H1 (cell line): ENCODE results near the gene PTPRF. TPM values are rescaled to one million over a fixed set of nuclear protein-coding genes. Genes with fewer than 3 reads are reported as not detected.

ENCODE experiments used
- CTCF ChIA-PET: fragments of 300-600 bp; sonication (Branson Sonifier 250); formaldehyde crosslinking; loops from one replicate; lab custom pipeline; 2021; ENCODE audit not compliant: partially characterized antibody; lab: Charles Lee
- POLR2A ChIA-PET: fragments of 300-600 bp; sonication (Branson Sonifier 250); formaldehyde crosslinking; loops from one replicate; lab custom pipeline; 2021; ENCODE audit warnings: inconsistent platforms; ENCODE audit not compliant: partially characterized antibody; lab: Charles Lee
- DNase-seq, 2 experiments: peaks; one replicate each; pipeline versions ENCODE4 v3.0.0 to v3.0.0-alpha.2; 2010 to 2022; ENCODE audit warnings: low spot score in 2 of 2, low read depth in 1 of 2, mixed read lengths in 1 of 2
- FAIRE-seq: peaks from 2 replicates; lab custom pipeline; 2011; peaks lifted over from hg19 to GRCh38; lab: Jason Lieb, UNC
- H2AFZ ChIP-seq: 2 replicates; pipeline ENCODE4 v1.8.1; 2012; ENCODE audit warnings: low read length, inconsistent platforms
- H2AK5ac ChIP-seq: 2 replicates; pipeline ENCODE4 v1.6.1; 2013; ENCODE audit warnings: low read depth, low read length
- H2BK120ac ChIP-seq: replicated peaks from 2 replicates; pipeline ENCODE3; 2013; ENCODE audit warnings: low read depth, low read length, inconsistent platforms
- H2BK12ac ChIP-seq: 2 replicates; pipeline ENCODE4 v1.6.1; 2013; ENCODE audit warnings: low read depth, low read length
- H2BK15ac ChIP-seq: 2 replicates; pipeline ENCODE4 v1.6.1; 2013; ENCODE audit warnings: low read length
- H2BK20ac ChIP-seq: 2 replicates; pipeline ENCODE4 v1.6.1; 2013; ENCODE audit warnings: low read length
- H2BK5ac ChIP-seq: 2 replicates; pipeline ENCODE4 v1.6.1; 2013; ENCODE audit warnings: low read depth, low read length
- H3K14ac ChIP-seq: 2 replicates; pipeline ENCODE4 v1.6.1; 2013; ENCODE audit warnings: inconsistent platforms; ENCODE audit not compliant: insufficient read length
- H3K18ac ChIP-seq: 2 replicates; pipeline ENCODE4 v1.6.1; 2013; ENCODE audit warnings: low read length; ENCODE audit errors: extremely low read depth
- H3K23ac ChIP-seq: 2 replicates; pipeline ENCODE4 v1.6.1; 2013; ENCODE audit warnings: inconsistent platforms; ENCODE audit not compliant: insufficient read length
- H3K23me2 ChIP-seq: 2 replicates; pipeline ENCODE4 v1.6.1; 2013; ENCODE audit warnings: low read depth, low read length
- H3K27ac ChIP-seq: 2 replicates; pipeline ENCODE4 v1.6.1; 2011; ENCODE audit warnings: low read depth, low read length, inconsistent platforms
- H3K27me3 ChIP-seq, 4 experiments: replicated peaks in 1 of 4; 1 replicate in 1 of 4; 2 replicates in 3 of 4; pipeline versions ENCODE4 v1.6.1 to v1.8.1; 2011 to 2013; ENCODE audit warnings: low read length in 3 of 4, mild to moderate bottlenecking in 3 of 4, inconsistent platforms in 2 of 4, mixed read lengths in 2 of 4, moderate library complexity in 1 of 4; ENCODE audit not compliant: control insufficient read depth in 3 of 4, insufficient read depth in 3 of 4; ENCODE audit errors: extremely low read depth in 1 of 4
- H3K36me3 ChIP-seq, 4 experiments: 2 replicates each; pipeline versions ENCODE4 v1.6.1 to v1.8.1; 2011 to 2013; ENCODE audit warnings: mild to moderate bottlenecking in 4 of 4, low read length in 3 of 4, moderate library complexity in 2 of 4, control low read depth in 1 of 4, inconsistent platforms in 1 of 4; ENCODE audit not compliant: insufficient read depth in 4 of 4, control insufficient read depth in 2 of 4
- H3K4ac ChIP-seq: replicated peaks from 2 replicates; pipeline ENCODE3; 2013; ENCODE audit warnings: low read length, low read depth, mixed read lengths, inconsistent platforms; ENCODE audit not compliant: insufficient read length
- H3K4me1 ChIP-seq, 4 experiments: replicated peaks in 1 of 4; 1 replicate in 1 of 4; 2 replicates in 3 of 4; pipeline versions ENCODE4 v1.6.1 to v1.8.1; 2011 to 2013; ENCODE audit warnings: low read length in 3 of 4, inconsistent platforms in 2 of 4, mixed read lengths in 1 of 4; ENCODE audit not compliant: insufficient read depth in 4 of 4, control insufficient read depth in 3 of 4
- H3K4me2 ChIP-seq, 2 experiments: 2 replicates each; pipeline versions ENCODE4 v1.6.1 to v1.8.1; 2011 to 2013; ENCODE audit warnings: low read depth in 2 of 2, low read length in 2 of 2, control low read depth in 1 of 2, inconsistent platforms in 1 of 2, mild to moderate bottlenecking in 1 of 2; ENCODE audit not compliant: insufficient read depth in 1 of 2
- H3K4me3 ChIP-seq, 4 experiments: fragments of 200-600, 300-600 bp in 1 of 4; sonication (generic), shearing (Covaris generic), sonication (Bioruptor Twin) in 1 of 4; 2 replicates each; pipeline versions ENCODE4 v1.5.1 to v1.8.1; 2011 to 2016; ENCODE audit warnings: low read length in 4 of 4, low read depth in 3 of 4, control low read depth in 2 of 4, inconsistent platforms in 2 of 4, mild to moderate bottlenecking in 2 of 4, mixed read lengths in 1 of 4, moderate library complexity in 1 of 4; ENCODE audit not compliant: insufficient read depth in 2 of 4; ENCODE audit errors: extremely low read depth in 1 of 4
- H3K56ac ChIP-seq: replicated peaks from 2 replicates; pipeline ENCODE3; 2013; ENCODE audit warnings: low read depth, mild to moderate bottlenecking, mixed read lengths, low read length, inconsistent platforms; ENCODE audit not compliant: insufficient read length
- H3K79me1 ChIP-seq: 2 replicates; pipeline ENCODE4 v1.6.1; 2013; ENCODE audit warnings: low read depth, low read length, control low read depth
- H3K79me2 ChIP-seq, 2 experiments: 2 replicates each; pipeline versions ENCODE4 v1.6.1 to v1.8.1; 2012 to 2013; ENCODE audit warnings: low read length in 2 of 2, mild to moderate bottlenecking in 2 of 2, inconsistent platforms in 1 of 2; ENCODE audit not compliant: insufficient read depth in 2 of 2, control insufficient read depth in 1 of 2
- H3K9ac ChIP-seq, 4 experiments: replicated peaks in 1 of 4; 1 replicate in 1 of 4; 2 replicates in 3 of 4; pipeline versions ENCODE4 v1.6.1 to v1.8.1; 2011 to 2013; ENCODE audit warnings: low read depth in 3 of 4, low read length in 3 of 4, control low read depth in 2 of 4, mild to moderate bottlenecking in 2 of 4, moderate library complexity in 2 of 4, inconsistent platforms in 1 of 4; ENCODE audit errors: extremely low read depth in 1 of 4
- H3K9me3 ChIP-seq, 2 experiments: 2 replicates each; pipeline versions ENCODE4 v1.6.1 to v1.8.1; 2012 to 2013; ENCODE audit warnings: mild to moderate bottlenecking in 2 of 2, moderate library complexity in 2 of 2, control low read depth in 1 of 2, inconsistent platforms in 1 of 2, low read depth in 1 of 2, low read length in 1 of 2, mixed read lengths in 1 of 2; ENCODE audit not compliant: insufficient read depth in 2 of 2
- H4K20me1 ChIP-seq, 2 experiments: replicated peaks in 1 of 2; 2 replicates each; pipeline versions ENCODE3 to v1.8.1; 2011 to 2013; ENCODE audit warnings: inconsistent platforms in 2 of 2, low read length in 2 of 2, mild to moderate bottlenecking in 1 of 2; ENCODE audit not compliant: insufficient read depth in 2 of 2, control insufficient read depth in 1 of 2
- H4K5ac ChIP-seq: 2 replicates; pipeline ENCODE4 v1.6.1; 2013; ENCODE audit warnings: low read length, low read depth, mixed read lengths, inconsistent platforms; ENCODE audit not compliant: insufficient read length
- H4K8ac ChIP-seq: 2 replicates; pipeline ENCODE4 v1.8.0; 2013; ENCODE audit warnings: mild to moderate bottlenecking, moderate library complexity, low read length, inconsistent platforms; ENCODE audit not compliant: insufficient read depth; ENCODE audit errors: extremely low read depth
- H4K91ac ChIP-seq: replicated peaks from 2 replicates; pipeline ENCODE3; 2013; ENCODE audit warnings: low read length, mixed read lengths, inconsistent platforms; ENCODE audit not compliant: insufficient read length
- CEBPB ChIP-seq: IDR thresholded peaks from 2 replicates; pipeline ENCODE4 v1.6.1; 2012; ENCODE audit warnings: low read depth, low read length
- CHD1 ChIP-seq: IDR thresholded peaks from 2 replicates; pipeline ENCODE4 v1.6.1; 2012; ENCODE audit warnings: low read depth, low read length, improper control_type of control experiment
- CREB1 ChIP-seq: IDR thresholded peaks from 2 replicates; pipeline ENCODE4 v1.6.1; 2012; ENCODE audit warnings: inconsistent platforms
- EGR1 ChIP-seq: IDR thresholded peaks from 2 replicates; pipeline ENCODE4 v1.6.1; 2011; ENCODE audit warnings: low read depth, low read length, borderline replicate concordance
- JUND ChIP-seq: IDR thresholded peaks from 2 replicates; pipeline ENCODE4 v1.6.1; 2011; ENCODE audit warnings: mild to moderate bottlenecking, improper control_type of control experiment, low read length
- POLR2A ChIP-seq, 2 experiments: IDR thresholded peaks; 1 replicate in 1 of 2; 2 replicates in 1 of 2; pipeline ENCODE4 v1.6.1; 2011; ENCODE audit warnings: low read depth in 2 of 2, low read length in 2 of 2, mild to moderate bottlenecking in 2 of 2; ENCODE audit errors: control extremely low read depth in 1 of 2
- SIX5 ChIP-seq: IDR thresholded peaks from 2 replicates; pipeline ENCODE4 v1.6.1; 2011; ENCODE audit warnings: mild to moderate bottlenecking, low read depth, low read length
- SUZ12 ChIP-seq: fragments of 200-600 bp; sonication (generic); IDR thresholded peaks from 2 replicates; pipeline ENCODE4 v1.6.1; 2012; ENCODE audit warnings: mild to moderate bottlenecking, inconsistent platforms, low read length, moderate library complexity, mixed read lengths
- TAF1 ChIP-seq: IDR thresholded peaks from 2 replicates; pipeline ENCODE4 v1.6.1; 2011; ENCODE audit warnings: mild to moderate bottlenecking, low read depth, low read length
- TCF12 ChIP-seq: IDR thresholded peaks from 2 replicates; pipeline ENCODE4 v1.6.1; 2011; ENCODE audit warnings: low read depth, mild to moderate bottlenecking, low read length
- WGBS, 2 experiments: shearing (Covaris generic) in 1 of 2; methylation state at CpG; one replicate each; pipeline versions ENCODE4 v1.1.6 to v1.1.7; 2013 to 2015; ENCODE audit warnings: low lambda C conversion rate in 2 of 2, mixed read lengths in 2 of 2, inconsistent platforms in 1 of 2, low coverage in 1 of 2, missing lambda C conversion rate in 1 of 2; ENCODE audit not compliant: insufficient replicate concordance in 2 of 2, insufficient coverage in 1 of 2, insufficient read length in 1 of 2; ENCODE audit errors: extremely low coverage in 1 of 2, missing lambda C conversion rate in 1 of 2; 5-methylcytosine and 5-hydroxymethylcytosine counted together
- polyA plus RNA-seq, 7 experiments: library from polyadenylated mRNA; depleted of rRNA in 3 of 7; stranded (reverse) in 5 of 7; unstranded in 2 of 7; fragments of >200 nt in 5 of 7; fragments of 200-250 nt in 2 of 7; gene quantifications; 1 replicate in 5 of 7; 2 replicates in 1 of 7; 4 replicates in 1 of 7; pipeline versions ENCODE4 v1.2.1 to v1.2.3, GENCODE V29; 2011 to 2013; ENCODE audit warnings: missing spikeins in 2 of 7, mixed read lengths in 2 of 7
- total RNA-seq: library from RNA; stranded (reverse); fragmentation: NEBNext Ultra II Directional; extraction: Animal tissue kit (Norgen Biotek cat#: 25700); gene quantifications from 2 replicates; pipeline ENCODE4 v1.2.1, GENCODE V29; 2021

Gene PTPRF
- total and polyA plus RNA-seq, 2 of the 8 experiments (the other 6 are each of a cell fraction or from before 2014, with no cell fraction given), result 136 to 231 TPM

DNA sequence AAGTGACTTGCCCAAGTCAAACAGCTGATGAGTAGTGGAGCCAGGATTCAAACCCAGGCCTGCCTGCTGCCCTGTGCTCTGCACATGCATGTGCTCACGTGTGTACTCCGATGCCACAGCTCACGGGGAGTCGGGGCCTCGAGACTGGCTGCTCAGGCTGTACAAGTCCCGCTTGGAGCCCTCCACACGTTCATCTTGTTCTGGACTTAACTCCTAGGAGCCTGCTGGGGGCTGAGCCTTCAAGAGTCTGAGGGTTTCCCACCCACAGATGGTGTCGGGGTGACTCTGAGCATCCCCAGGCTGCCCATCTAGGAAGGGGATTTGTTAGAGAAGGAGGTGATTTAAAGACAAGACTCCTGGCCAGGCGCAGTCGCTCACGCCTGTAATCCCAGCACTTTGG lies 83.5 kb downstream of the PTPRF start:
- no peak overlapping the region for H2BK12ac ChIP-seq
- no peak overlapping the region for H3K56ac ChIP-seq
- no peak overlapping the region for H2AK5ac ChIP-seq
- no peaks in the 10 kb centered on the region for H3K23me2 ChIP-seq
- H3K9ac ChIP-seq, result no peak overlapping the region
- no peak overlapping the region for H3K27ac ChIP-seq
- no peak overlapping the region for H3K4ac ChIP-seq
- H4K5ac ChIP-seq, result no peak overlapping the region
- H3K14ac ChIP-seq, result no peak overlapping the region
- H2BK5ac ChIP-seq, result no peak overlapping the region
- no peak overlapping the region for H2BK20ac ChIP-seq
- H3K79me2 ChIP-seq, result no peaks in the 10 kb centered on the region
- TF ChIP-seq TAF1 (no peak), CEBPB (no peak), SIX5 (no peak), EGR1 (no peak), TCF12 (no peak), SUZ12 (no peak), CHD1 (no peak), JUND (no peak), CREB1 (no peak), POLR2A (IDR thresholded peaks at IDR 0.05; ENCODE audit: control extremely low read depth in 1 of 2, low read depth in 2 of 2, low read length in 2 of 2) (no peak)
- no peaks in the 10 kb centered on the region for H3K27me3 ChIP-seq
- DNase-seq (no peak), FAIRE-seq (no peak)
- H2BK120ac ChIP-seq, result no peak overlapping the region
- no peak overlapping the region for H3K4me2 ChIP-seq
- no peak overlapping the region for H3K4me3 ChIP-seq
- H3K79me1 ChIP-seq, result no peaks in the 10 kb centered on the region
- ChIA-PET CTCF (interaction anchor here (0.6 to 1.1 kb wide), 2 partner anchors 33 to 39 kb away, joined by 3 read pairs; no protein-coding TSS in a partner anchor), POLR2A (interaction anchor here (1.0 to 1.3 kb wide), 3 partner anchors 8 to 174 kb away, joined by 3 to 5 read pairs (median 3); no protein-coding TSS in a partner anchor)
- no peaks in the 10 kb centered on the region for H3K4me1 ChIP-seq
- H4K8ac ChIP-seq, result no peak overlapping the region
- no peaks in the 10 kb centered on the region for H3K9me3 ChIP-seq
- H4K20me1 ChIP-seq, result peaks cover 0 to 3% of the 10 kb centered on the region in 2 experiments
- 94% methylated on average over 11 of the region's 11 CpGs; no CpG with 5 or more reads in 1 of the 2 experiments for WGBS, 2 experiments
- H3K23ac ChIP-seq, result no peak overlapping the region
- no peak overlapping the region for H3K18ac ChIP-seq
- no peak overlapping the region for H4K91ac ChIP-seq
- no peak overlapping the region for H2BK15ac ChIP-seq
- no peak overlapping the region for H2AFZ ChIP-seq
- H3K36me3 ChIP-seq, result peaks cover 16 to 55% (median 41%) of the 10 kb centered on the region in 4 experiments
